GM23248 (cell line): ENCODE measurements around the gene MAFB. TPM values are rescaled to one million over a fixed set of nuclear protein-coding genes. Genes with fewer than 3 reads are reported as not detected.

ENCODE experiments used
- DNase-seq: peaks from one replicate; pipeline ENCODE4 v3.0.0-alpha.2; 2015
- H2AFZ ChIP-seq: fragments of 200-600 bp; sonication (generic); 2 replicates; pipeline ENCODE4 v1.6.1; 2016; ENCODE audit warnings: antibody characterized with exemption
- H3F3A ChIP-seq: fragments of 200-600 bp; sonication (generic); 2 replicates; pipeline ENCODE4 v1.6.1; 2016; ENCODE audit warnings: mild to moderate bottlenecking, antibody characterized with exemption, mixed run types; ENCODE audit not compliant: insufficient read depth
- H3K27ac ChIP-seq: fragments of 200-600 bp; sonication (generic); 2 replicates; pipeline ENCODE4 v1.5.1; 2016; ENCODE audit warnings: mild to moderate bottlenecking
- H3K27me3 ChIP-seq: fragments of 200-600 bp; sonication (generic); replicated peaks from 2 replicates; pipeline ENCODE4 v1.6.1; 2016; ENCODE audit warnings: mild to moderate bottlenecking; ENCODE audit not compliant: insufficient read depth
- H3K36me3 ChIP-seq: fragments of 200-600 bp; sonication (generic); 2 replicates; pipeline ENCODE4 v1.6.1; 2016; ENCODE audit warnings: low read depth, mild to moderate bottlenecking
- H3K4me1 ChIP-seq: fragments of 200-600 bp; sonication (generic); 2 replicates; pipeline ENCODE4 v1.6.1; 2016; ENCODE audit warnings: mild to moderate bottlenecking; ENCODE audit not compliant: insufficient read depth
- H3K4me2 ChIP-seq: fragments of 200-600 bp; sonication (generic); one replicate; pipeline ENCODE4 v1.6.1; 2016; ENCODE audit warnings: mild to moderate bottlenecking; ENCODE audit not compliant: unreplicated experiment
- H3K4me3 ChIP-seq: fragments of 200-600 bp; sonication (generic); 2 replicates; pipeline ENCODE4 v1.5.1; 2016; ENCODE audit warnings: mild to moderate bottlenecking
- H3K79me2 ChIP-seq: fragments of 200-600 bp; sonication (generic); 2 replicates; pipeline ENCODE4 v1.6.1; 2016; ENCODE audit warnings: mild to moderate bottlenecking; ENCODE audit not compliant: insufficient read depth
- H3K9ac ChIP-seq: fragments of 200-600 bp; sonication (generic); 2 replicates; pipeline ENCODE4 v1.6.1; 2016; ENCODE audit warnings: mild to moderate bottlenecking
- H3K9me2 ChIP-seq: fragments of 200-600 bp; sonication (generic); 2 replicates; pipeline ENCODE4 v1.6.1; 2016; ENCODE audit warnings: mixed run types, mild to moderate bottlenecking, moderate library complexity; ENCODE audit not compliant: insufficient read depth
- H3K9me3 ChIP-seq: fragments of 200-600 bp; sonication (generic); one replicate; pipeline ENCODE4 v1.6.1; 2017; ENCODE audit warnings: low read depth
- H4K20me1 ChIP-seq: fragments of 200-600 bp; sonication (generic); 2 replicates; pipeline ENCODE4 v1.6.0; 2016; ENCODE audit not compliant: insufficient read depth
- EZH2 ChIP-seq: fragments of 200-600 bp; sonication (generic); IDR thresholded peaks from 2 replicates; pipeline ENCODE4 v1.6.1; 2018; ENCODE audit warnings: antibody characterized with exemption, mild to moderate bottlenecking; ENCODE audit not compliant: insufficient read depth, poor library complexity, severe bottlenecking
- EZH2phosphoT487 ChIP-seq: fragments of 200-600 bp; sonication (generic); IDR thresholded peaks from 2 replicates; pipeline ENCODE4 v1.6.1; 2018; ENCODE audit warnings: antibody characterized with exemption, moderate library complexity, mild to moderate bottlenecking, low read depth; ENCODE audit not compliant: insufficient read depth
- WGBS, 2 experiments: methylation state at CpG; one replicate each; pipeline ENCODE4 v1.1.6; 2015 to 2017; ENCODE audit warnings: low lambda C conversion rate in 2 of 2, low coverage in 1 of 2; ENCODE audit errors: missing lambda C conversion rate in 2 of 2; 5-methylcytosine and 5-hydroxymethylcytosine counted together
- in situ Hi-C: fragments of 300-500 bp; cut with MboI; formaldehyde crosslinking; loops from 2 replicates; pipeline ENCODE4 v1.15.0; 2020
- polyA plus RNA-seq: library from polyadenylated mRNA; unstranded; fragments of >200 nt; fragmentation: Nextera tagmentation; extraction: Ambion mirVana; gene quantifications from 2 replicates; pipeline ENCODE4 v1.2.1, GENCODE V29; 2016
- total RNA-seq: library from RNA; depleted of rRNA; stranded (reverse); fragments of >200 nt; shearing (Covaris generic); gene quantifications from 2 replicates; pipeline ENCODE4 v1.2.3, GENCODE V29; 2014

Gene MAFB
- total and polyA plus RNA-seq, 2 experiments from 2014 or later: 1.9 to 3.8 TPM

- no peak overlapping the region for H3K27ac ChIP-seq
- H3K4me2 ChIP-seq: no peak overlapping the region
- H3K9ac ChIP-seq: no peak overlapping the region
- H3F3A ChIP-seq: no peaks in the 10 kb centered on the region
- H3K27me3 ChIP-seq: peaks cover 10% of the 10 kb centered on the region; the same call in 1 of the 2 replicates
- no peak for TF ChIP-seq EZH2
- TF ChIP-seq EZH2phosphoT487: no peak
- no peaks in the 10 kb centered on the region for H3K79me2 ChIP-seq
- no peaks in the 10 kb centered on the region for H3K9me3 ChIP-seq
- H3K4me1 ChIP-seq: no peaks in the 10 kb centered on the region
- no peak for DNase-seq
- H2AFZ ChIP-seq: no peak overlapping the region
- no peaks in the 10 kb centered on the region for H3K9me2 ChIP-seq
- H4K20me1 ChIP-seq: no peaks in the 10 kb centered on the region
- no peaks in the 10 kb centered on the region for H3K36me3 ChIP-seq
- in situ Hi-C loops: loop anchor here (10.0 kb wide), 3 partner anchors 429 to 799 kb away; no protein-coding TSS in a partner anchor
- 74 to 83% methylated on average over 3 of the region's 3 CpGs for WGBS, 2 experiments
- H3K4me3 ChIP-seq: no peak overlapping the region
These were observed 5.2 kb upstream of the MAFB start for GRCh38 chr20:40694246-40694645.

- 83 to 86% methylated on average over 48 to 52 of the region's 52 CpGs for whole genome bisulfite sequencing, 2 experiments
- Histone ChIP-seq H3K9me2 (no peaks in the 10 kb centered on the region), H3K36me3 (no peaks in the 10 kb centered on the region), H3K27me3 (peaks cover 10% of the 10 kb centered on the region; the same call in 1 of the 2 replicates), H3F3A (no peaks in the 10 kb centered on the region), H3K4me3 (no peak overlapping the region), H3K79me2 (no peaks in the 10 kb centered on the region), H3K9me3 (no peaks in the 10 kb centered on the region), H3K27ac (no peak overlapping the region), H3K4me1 (no peaks in the 10 kb centered on the region), H3K4me2 (no peak overlapping the region), H3K9ac (no peak overlapping the region), H4K20me1 (no peaks in the 10 kb centered on the region), H2AFZ (no peak overlapping the region)
- no peak for TF ChIP-seq EZH2phosphoT487
- no peak for DNase-seq
- in situ Hi-C loops: loop anchor here (10.0 kb wide), 3 partner anchors 428 to 798 kb away; no protein-coding TSS in a partner anchor
These were observed 3.4 kb upstream of the MAFB start for GRCh38 chr20:40692240-40693011.

GRCh38 chr20:40691566-40692239 is 2.7 kb upstream of the MAFB start:
- 87 to 92% methylated on average over 29 of the region's 29 CpGs for WGBS, 2 experiments
- Histone ChIP-seq H3K36me3 (no peaks in the 10 kb centered on the region), H3K4me1 (no peaks in the 10 kb centered on the region), H3K9me3 (no peaks in the 10 kb centered on the region), H3K9me2 (no peaks in the 10 kb centered on the region), H3F3A (no peaks in the 10 kb centered on the region), H3K27ac (no peak overlapping the region), H3K4me2 (no peak overlapping the region), H3K4me3 (no peak overlapping the region), H3K79me2 (no peaks in the 10 kb centered on the region), H3K9ac (no peak overlapping the region), H3K27me3 (peaks cover 3% of the 10 kb centered on the region; the same call in 1 of the 2 replicates), H2AFZ (no peak overlapping the region), H4K20me1 (no peaks in the 10 kb centered on the region)
- DNase-seq: no peak
- in situ Hi-C loops: loop anchor here (10.0 kb wide), 3 partner anchors 427 to 797 kb away; no protein-coding TSS in a partner anchor
- TF ChIP-seq EZH2phosphoT487 (no peak), EZH2 (no peak)

- Histone ChIP-seq H3K27ac (no peak overlapping the region), H4K20me1 (no peaks in the 10 kb centered on the region), H3K79me2 (no peaks in the 10 kb centered on the region), H3K27me3 (no peaks in the 10 kb centered on the region; the same call in 1 of the 2 replicates), H3K9me2 (no peaks in the 10 kb centered on the region), H3K4me3 (no peak overlapping the region), H3K9ac (no peak overlapping the region), H2AFZ (no peak overlapping the region), H3K9me3 (no peaks in the 10 kb centered on the region), H3F3A (no peaks in the 10 kb centered on the region), H3K4me1 (no peaks in the 10 kb centered on the region), H3K4me2 (no peak overlapping the region), H3K36me3 (no peaks in the 10 kb centered on the region)
- WGBS, 2 experiments: 84 to 86% methylated on average over 44 to 45 of the region's 45 CpGs
- in situ Hi-C loops: loop anchor here (10.0 kb wide), 3 partner anchors 426 to 796 kb away; no protein-coding TSS in a partner anchor
- DNase-seq: no peak
- TF ChIP-seq EZH2 (no peak), EZH2phosphoT487 (no peak)
These were observed 2.0 kb upstream of the MAFB start for GRCh38 chr20:40690836-40691565.
